Nephron progenitor cell (in vitro differentiated cells): ENCODE results near the gene SIRT2.

Experiments used
- DNase-seq: peaks from one replicate; pipeline ENCODE4 v3.0.0; 2021
- H3K27ac Mint-ChIP-seq: 2 replicates; pipeline ENCODE4 v1.8.0; 2021; ENCODE audit warnings: mild to moderate bottlenecking, moderate library complexity, mixed read lengths
- H3K27me3 Mint-ChIP-seq: 2 replicates; pipeline ENCODE4 v1.8.0; 2021; ENCODE audit warnings: mild to moderate bottlenecking, low read depth, mixed read lengths; ENCODE audit not compliant: poor library complexity
- H3K36me3 Mint-ChIP-seq: 2 replicates; pipeline ENCODE4 v1.8.0; 2021; ENCODE audit warnings: low read depth, mixed read lengths
- H3K4me1 Mint-ChIP-seq: 2 replicates; pipeline ENCODE4 v1.8.0; 2021; ENCODE audit warnings: mixed read lengths
- H3K4me3 Mint-ChIP-seq: 2 replicates; pipeline ENCODE4 v1.8.0; 2021; ENCODE audit warnings: mild to moderate bottlenecking, moderate library complexity, mixed read lengths
- H3K9me3 Mint-ChIP-seq: 2 replicates; pipeline ENCODE4 v1.8.0; 2021; ENCODE audit warnings: mild to moderate bottlenecking, moderate library complexity, mixed read lengths
- CTCF ChIP-seq: fragments of 200-600 bp; sonication (generic); IDR thresholded peaks from 2 replicates; pipeline ENCODE4 v1.5.0; 2021; ENCODE audit warnings: antibody characterized with exemption

SIRT2 gene

DNA sequence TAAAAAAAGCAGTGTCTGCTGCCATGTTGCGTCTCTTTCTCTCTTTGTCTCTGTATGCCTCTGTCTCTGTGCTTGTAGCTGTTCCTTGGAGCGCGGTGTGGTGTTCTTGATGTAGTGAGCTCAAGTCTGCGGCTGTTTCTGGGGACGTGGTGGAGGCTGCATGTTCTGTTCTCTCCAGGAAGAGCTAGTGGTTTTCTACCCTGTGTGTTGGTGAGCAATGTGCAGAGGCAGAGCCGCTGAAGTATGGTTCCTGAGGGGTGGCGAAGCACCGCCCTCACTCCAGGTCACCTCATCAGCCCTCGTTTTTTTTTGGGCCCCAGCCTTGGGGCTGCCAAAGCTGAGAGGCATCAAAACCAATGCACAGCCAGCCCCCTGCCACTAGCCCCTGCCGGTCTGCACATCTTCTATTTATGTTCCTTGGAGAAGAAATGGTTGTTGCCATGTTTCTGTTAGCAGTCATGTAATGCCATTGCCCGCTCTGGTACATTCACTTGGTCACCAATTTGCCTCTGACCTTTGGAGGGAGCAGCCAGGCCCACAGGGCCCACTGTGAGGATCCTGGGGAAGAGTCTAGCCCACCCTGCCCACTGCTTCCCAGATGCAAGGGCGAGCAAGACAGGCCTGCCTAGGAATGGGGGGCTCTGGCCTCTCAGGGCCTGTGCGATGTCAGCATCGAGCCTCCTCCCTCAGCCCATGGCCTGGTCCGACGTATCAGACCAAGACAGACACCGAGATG is 56.8 kb downstream of the SIRT2 start:
- Mint-ChIP-seq H3K4me1 (peaks cover 39% of the 10 kb centered on the region), H3K27ac (peak overlapping the region; percentile 95), H3K27me3 (peaks cover 7% of the 10 kb centered on the region), H3K4me3 (no peak overlapping the region), H3K9me3 (no peaks in the 10 kb centered on the region), H3K36me3 (peaks cover 82% of the 10 kb centered on the region)
- no peak for DNase-seq
- no peak for TF ChIP-seq CTCF

DNA sequence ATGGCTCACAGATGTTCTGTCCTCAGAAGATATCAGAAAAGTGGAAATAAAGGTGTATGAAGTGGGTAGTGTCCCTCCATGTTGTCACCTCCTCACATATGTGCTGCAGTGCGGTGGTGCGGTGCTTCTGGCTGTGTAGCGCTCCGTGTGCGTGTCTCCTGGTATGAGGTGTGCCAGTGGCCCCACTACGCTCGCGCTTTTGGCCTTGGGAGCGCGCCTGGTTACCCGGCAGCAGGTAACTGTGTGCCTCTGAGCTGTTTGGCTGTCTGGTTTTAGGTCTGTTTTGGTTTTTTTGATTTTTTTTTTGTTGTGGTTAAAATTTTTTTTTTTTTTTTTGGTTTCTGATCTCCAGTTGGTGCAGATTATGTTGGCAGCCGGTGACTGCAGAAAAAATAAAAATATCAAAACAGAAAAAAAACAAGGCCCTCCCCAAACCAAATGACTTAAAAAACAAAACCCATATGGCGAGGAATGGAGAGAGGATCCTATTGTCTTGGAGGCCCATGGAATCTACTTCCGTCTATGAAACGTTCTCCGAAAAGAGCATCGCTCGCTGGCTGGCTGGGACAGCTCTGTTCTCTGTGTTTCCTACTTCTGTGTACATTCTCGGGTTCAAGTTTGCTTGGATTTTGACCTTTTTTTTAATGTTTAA is 57.5 kb downstream of the SIRT2 start:
- H3K36me3 Mint-ChIP-seq: peaks cover 83% of the 10 kb centered on the region
- H3K4me3 Mint-ChIP-seq: no peak overlapping the region
- peak overlapping the region; percentile 95 for H3K27ac Mint-ChIP-seq
- DNase-seq: no peak
- no peak for TF ChIP-seq CTCF
- peaks cover 7% of the 10 kb centered on the region for H3K27me3 Mint-ChIP-seq
- peaks cover 33% of the 10 kb centered on the region for H3K4me1 Mint-ChIP-seq
- no peaks in the 10 kb centered on the region for H3K9me3 Mint-ChIP-seq

DNA sequence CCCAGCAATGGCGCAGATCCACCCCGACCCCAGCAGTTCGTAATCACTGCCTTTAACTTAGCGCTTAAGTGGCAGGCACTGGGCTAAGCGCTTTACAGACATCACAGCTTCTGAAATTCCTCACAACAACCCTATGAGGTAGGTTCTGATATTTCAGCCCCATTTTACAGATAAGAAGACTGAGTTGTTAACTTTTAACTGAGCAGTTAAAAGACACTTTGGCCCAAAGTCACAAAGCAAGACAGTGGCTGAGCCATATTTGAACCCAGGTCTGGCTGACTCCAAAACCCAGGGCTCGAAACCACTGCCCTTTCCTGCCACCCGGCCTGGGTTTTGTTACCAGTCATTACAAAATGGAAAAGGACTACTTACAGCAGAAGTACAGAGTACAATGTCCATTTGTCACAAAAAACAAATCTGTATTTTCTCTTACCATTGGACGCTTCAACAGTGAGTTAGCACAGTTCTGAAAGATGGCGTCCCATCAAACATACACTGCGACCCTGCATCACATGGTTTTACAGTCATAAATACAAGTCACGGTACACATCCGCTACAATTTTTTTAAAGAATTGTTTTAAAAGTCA is 58.1 kb downstream of the SIRT2 start:
- H3K27me3 Mint-ChIP-seq: peaks cover 7% of the 10 kb centered on the region
- no peak overlapping the region for H3K27ac Mint-ChIP-seq
- H3K4me1 Mint-ChIP-seq: peaks cover 29% of the 10 kb centered on the region
- peaks cover 85% of the 10 kb centered on the region for H3K36me3 Mint-ChIP-seq
- no peak for DNase-seq
- H3K4me3 Mint-ChIP-seq: no peak overlapping the region
- H3K9me3 Mint-ChIP-seq: no peaks in the 10 kb centered on the region
- TF ChIP-seq CTCF: no peak

DNA sequence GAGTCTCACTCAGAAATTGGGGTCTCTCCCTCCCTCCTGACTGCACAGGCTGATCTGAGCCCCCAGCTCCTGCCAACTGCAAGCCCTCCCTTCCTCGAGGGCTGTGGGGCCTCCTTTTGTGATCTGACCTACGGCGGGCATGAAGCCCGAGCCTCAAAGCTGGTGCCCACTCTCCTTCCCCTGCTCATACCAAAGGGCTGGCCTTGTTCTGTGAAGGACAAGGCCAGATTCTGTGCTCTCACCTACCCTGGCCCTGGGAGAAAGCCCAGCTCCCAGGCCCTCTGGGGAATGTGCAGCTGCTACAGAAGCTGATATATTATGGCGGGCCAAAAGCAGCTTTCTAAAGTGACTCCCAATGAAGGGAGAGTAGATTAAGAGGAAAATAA is 58.8 kb downstream of the SIRT2 start:
- no peak for TF ChIP-seq CTCF
- Mint-ChIP-seq H3K4me1 (peaks cover 22% of the 10 kb centered on the region), H3K4me3 (no peak overlapping the region), H3K27me3 (peaks cover 7% of the 10 kb centered on the region), H3K27ac (peak overlapping the region; percentile 39), H3K36me3 (peaks cover 82% of the 10 kb centered on the region), H3K9me3 (no peaks in the 10 kb centered on the region)
- DNase-seq: no peak

GRCh38 chr19:38839816-38840582 is 59.4 kb downstream of the SIRT2 start:
- peaks cover 76% of the 10 kb centered on the region for H3K36me3 Mint-ChIP-seq
- no peak for TF ChIP-seq CTCF
- no peaks in the 10 kb centered on the region for H3K9me3 Mint-ChIP-seq
- H3K27me3 Mint-ChIP-seq: peaks cover 7% of the 10 kb centered on the region
- peak overlapping the region; percentile 54 for H3K27ac Mint-ChIP-seq
- DNase-seq: no peak
- peaks cover 17% of the 10 kb centered on the region for H3K4me1 Mint-ChIP-seq
- H3K4me3 Mint-ChIP-seq: no peak overlapping the region
